GM12892 (cell line): ENCODE data around the gene SRC.
"Not testable (repeated sequence)": the region's sequence is repeated elsewhere in the genome, so short reads cannot be mapped to it uniquely, and the experiment has no call there.

ENCODE experiments used
- DNase-seq: peaks from one replicate; pipeline ENCODE4 v3.0.0; 2011; ENCODE audit not compliant: insufficient read length
- FAIRE-seq: peaks from 2 replicates; lab custom pipeline; 2011; peaks lifted over from hg19 to GRCh38; lab: Jason Lieb, UNC
- POLR2A ChIP-seq: IDR thresholded peaks from 2 replicates; pipeline ENCODE4 v1.6.1; 2011; ENCODE audit warnings: low read depth, low read length, control low read depth
- POLR2AphosphoS5 ChIP-seq: IDR thresholded peaks from 2 replicates; pipeline ENCODE4 v1.6.1; 2011; ENCODE audit warnings: low read depth, low read length, control low read depth
- TAF1 ChIP-seq: IDR thresholded peaks from 2 replicates; pipeline ENCODE4 v1.6.1; 2011; ENCODE audit warnings: low read depth, mild to moderate bottlenecking, control low read depth, low read length, borderline replicate concordance

Gene SRC

GRCh38 chr20:37339208-37339607 is 6.7 kb upstream of the SRC start:
- no peak for TF ChIP-seq POLR2A
- TF ChIP-seq POLR2AphosphoS5: no peak
- TF ChIP-seq TAF1: no peak
- FAIRE-seq: no peak
- DNase-seq: no peak

GRCh38 chr20:37339764-37340109 is 6.2 kb upstream of the SRC start:
- not testable (repeated sequence) for DNase-seq, FAIRE-seq

- TF ChIP-seq POLR2A: no peak
- DNase-seq: no peak
- no peak for FAIRE-seq
Measured at GRCh38 chr20:37340998-37341397, 4.9 kb upstream of the SRC start.

- DNase-seq (no peak), FAIRE-seq (no peak)
- TF ChIP-seq POLR2A (no peak), POLR2AphosphoS5 (no peak), TAF1 (no peak)
Measured at GRCh38 chr20:37341632-37342031, 4.3 kb upstream of the SRC start.

GRCh38 chr20:37342231-37343177 is 3.4 kb upstream of the SRC start:
- DNase-seq (no peak), FAIRE-seq (no peak)
- TF ChIP-seq POLR2AphosphoS5 (no peak), POLR2A (no peak), TAF1 (no peak)

GRCh38 chr20:37343212-37343993 is 2.5 kb upstream of the SRC start:
- DNase-seq (no peak), FAIRE-seq (peak; percentile 17)
- TF ChIP-seq TAF1: no peak
- TF ChIP-seq POLR2AphosphoS5: no peak
- TF ChIP-seq POLR2A: no peak; the same call in 1 of the 2 replicates

- FAIRE-seq (no peak), DNase-seq (no peak)
- 0 out of 2 replicates have a peak, but pooled peaks have one; percentile 16 for TF ChIP-seq POLR2A
- TF ChIP-seq TAF1: no peak
- TF ChIP-seq POLR2AphosphoS5: no peak
Measured at GRCh38 chr20:37343994-37344355, 2.0 kb upstream of the SRC start.

- peak; percentile 8 for DNase-seq
- TF ChIP-seq POLR2AphosphoS5: no peak
- TF ChIP-seq POLR2A: 0 out of 2 replicates have a peak, but pooled peaks have one; percentile 11
- FAIRE-seq: peak; percentile 14
Measured at GRCh38 chr20:37344506-37345338, 1.2 kb upstream of the SRC start.

GRCh38 chr20:37346236-37346534 is 245 bp downstream of the SRC start:
- DNase-seq: peak; percentile 47
- TF ChIP-seq TAF1 (no peak), POLR2A (no peak), POLR2AphosphoS5 (no peak)
- no peak for FAIRE-seq

GRCh38 chr20:37346535-37347346 is 801 bp downstream of the SRC start:
- no peak for TF ChIP-seq POLR2AphosphoS5
- no peak for TF ChIP-seq TAF1
- TF ChIP-seq POLR2A: no peak
- DNase-seq (peak; percentile 12), FAIRE-seq (no peak)
